Activated T-helper 17 cell treated with anti-CD3 and anti-CD28 coated beads, Interleukin-2, amount 50 U/mL, for 72 hours (primary cell): ENCODE data around the gene DNAJA1. TPM values are rescaled to one million over a fixed set of nuclear protein-coding genes. Genes with fewer than 3 reads are reported as not detected.
"Not testable (repeated sequence)": the region's sequence is repeated elsewhere in the genome, so short reads cannot be mapped to it uniquely, and the experiment has no call there.

Experiments
- ATAC-seq: fragments of 150-1000 bp; cut with Tn5 transposase; replicated peaks from 2 replicates; pipeline ENCODE4 v1.10.0; 2021; ENCODE audit warnings: mild to moderate bottlenecking, moderate library complexity
- H3K27ac Mint-ChIP-seq: one replicate; pipeline ENCODE4 v1.8.0; 2022; ENCODE audit warnings: mixed read lengths
- H3K27me3 Mint-ChIP-seq: one replicate; pipeline ENCODE4 v1.8.0; 2022; ENCODE audit warnings: mixed read lengths
- H3K36me3 Mint-ChIP-seq: one replicate; pipeline ENCODE4 v1.8.0; 2022; ENCODE audit warnings: low read depth, mild to moderate bottlenecking, mixed read lengths
- H3K4me1 Mint-ChIP-seq: one replicate; pipeline ENCODE4 v1.8.0; 2022; ENCODE audit warnings: mixed read lengths
- H3K4me3 Mint-ChIP-seq: one replicate; pipeline ENCODE4 v1.8.0; 2022; ENCODE audit warnings: mild to moderate bottlenecking, mixed read lengths
- H3K9me3 Mint-ChIP-seq: one replicate; pipeline ENCODE4 v1.8.0; 2022; ENCODE audit warnings: mixed read lengths
- total RNA-seq, 2 donors: library from RNA; stranded (reverse); gene quantifications; one replicate each; pipeline ENCODE4 v1.2.3, GENCODE V29; 2022

Gene DNAJA1
- total RNA-seq, 2 donors from 2014 or later = 132 to 220 TPM

GRCh38 chr9:33082128-33082527, 57.1 kb downstream of the DNAJA1 start:
- peaks cover 17% of the 10 kb centered on the region for H3K4me1 Mint-ChIP-seq
- ATAC-seq = no peak
- H3K27me3 Mint-ChIP-seq = no peaks in the 10 kb centered on the region
- H3K9me3 Mint-ChIP-seq = no peaks in the 10 kb centered on the region
- H3K36me3 Mint-ChIP-seq = no peaks in the 10 kb centered on the region
- H3K27ac Mint-ChIP-seq = peak overlapping the region; percentile 86
- H3K4me3 Mint-ChIP-seq = peak overlapping the region; percentile 72

- H3K27me3 Mint-ChIP-seq = no peaks in the 10 kb centered on the region
- peak overlapping the region; percentile 72 for H3K4me3 Mint-ChIP-seq
- peak; percentile 54 for ATAC-seq
- H3K36me3 Mint-ChIP-seq = no peaks in the 10 kb centered on the region
- H3K9me3 Mint-ChIP-seq = no peaks in the 10 kb centered on the region
- peak overlapping the region; percentile 86 for H3K27ac Mint-ChIP-seq
- peaks cover 17% of the 10 kb centered on the region for H3K4me1 Mint-ChIP-seq
Observed at GRCh38 chr9:33082538-33083326, 57.7 kb downstream of the DNAJA1 start.

GRCh38 chr9:33085672-33086071, 60.6 kb downstream of the DNAJA1 start:
- ATAC-seq, H3K9me3 Mint-ChIP-seq, H3K27ac Mint-ChIP-seq, H3K4me3 Mint-ChIP-seq, H3K27me3 Mint-ChIP-seq, H3K36me3 Mint-ChIP-seq: not testable (repeated sequence)
- H3K4me1 Mint-ChIP-seq = peaks cover 17% of the 10 kb centered on the region

Other genes starting within 250 kb of the DNAJA1 start
- gene TMEM215, start 241.7 kb upstream of the DNAJA1 start, total RNA-seq = not detected
- gene APTX, start 23.6 kb upstream of the DNAJA1 start, total RNA-seq = 10 to 100 TPM; 38.8 to 50.4 TPM
- 10 to 100 TPM; 24.2 to 30.9 TPM for gene SMU1, start 51.4 kb downstream of the DNAJA1 start, total RNA-seq
- 10 to 100 TPM; 45.4 to 57.9 TPM for gene B4GALT1, start 142.1 kb downstream of the DNAJA1 start, total RNA-seq
- gene SPINK4, start 214.9 kb downstream of the DNAJA1 start, total RNA-seq = not detected
- gene BAG1, start 239.4 kb downstream of the DNAJA1 start, total RNA-seq = 10 to 100 TPM; 41.2 to 95.2 TPM
- gene CHMP5, start 239.8 kb downstream of the DNAJA1 start, total RNA-seq = 10 to 100 TPM; 54.7 to 70.0 TPM